Osteoblast (primary cell): Measurements from ENCODE around the gene TP53AIP1. TPM values are rescaled to one million over a fixed set of nuclear protein-coding genes. Genes with fewer than 3 reads are reported as not detected.

Experiments
- DNase-seq: peaks from one replicate; pipeline ENCODE4 v3.0.0; 2011; ENCODE audit warnings: low spot score, mixed read lengths; ENCODE audit not compliant: insufficient read length; ENCODE audit errors: missing footprints
- H2AFZ ChIP-seq: 2 replicates; pipeline ENCODE4 v1.6.0; 2011; ENCODE audit warnings: mild to moderate bottlenecking, low read length
- H3K27ac ChIP-seq: 2 replicates; pipeline ENCODE4 v1.5.1; 2011; ENCODE audit warnings: mild to moderate bottlenecking, low read depth, low read length, moderate library complexity
- H3K27me3 ChIP-seq: 2 replicates; pipeline ENCODE4 v1.6.0; 2012; ENCODE audit warnings: mild to moderate bottlenecking, control low read depth, inconsistent platforms, low read length, moderate library complexity; ENCODE audit not compliant: insufficient read depth
- H3K36me3 ChIP-seq: 2 replicates; pipeline ENCODE4 v1.5.1; 2011; ENCODE audit warnings: mild to moderate bottlenecking, low read length, control low read depth, moderate library complexity; ENCODE audit not compliant: insufficient read depth
- H3K4me1 ChIP-seq: 2 replicates; pipeline ENCODE4 v1.5.1; 2011; ENCODE audit warnings: mild to moderate bottlenecking, low read length, control low read depth, moderate library complexity; ENCODE audit not compliant: insufficient read depth
- H3K4me2 ChIP-seq: 2 replicates; pipeline ENCODE4 v1.6.0; 2011; ENCODE audit warnings: mild to moderate bottlenecking, low read length; ENCODE audit not compliant: insufficient read depth
- H3K4me3 ChIP-seq: fragments of 200-600 bp; sonication (generic); 3 replicates; pipeline ENCODE4 v1.5.1; 2012; ENCODE audit warnings: mild to moderate bottlenecking, low read length, inconsistent platforms; ENCODE audit not compliant: insufficient read depth
- H3K79me2 ChIP-seq: 2 replicates; pipeline ENCODE4 v1.6.0; 2012; ENCODE audit warnings: mild to moderate bottlenecking, low read length, control low read depth, inconsistent platforms; ENCODE audit not compliant: insufficient read depth
- H3K9me3 ChIP-seq: 2 replicates; pipeline ENCODE4 v1.5.1; 2011; ENCODE audit warnings: low read depth, low read length, control low read depth
- H4K20me1 ChIP-seq: 2 replicates; pipeline ENCODE4 v1.6.0; 2012; ENCODE audit warnings: mild to moderate bottlenecking, low read length, control low read depth; ENCODE audit not compliant: insufficient read depth
- CTCF ChIP-seq: IDR thresholded peaks from 2 replicates; pipeline ENCODE4 v1.5.1; 2011; ENCODE audit warnings: mild to moderate bottlenecking, low read depth, low read length, moderate library complexity; ENCODE audit errors: extremely low read depth
- total RNA-seq: library from RNA; depleted of rRNA; stranded (reverse); fragments of >200 nt; gene quantifications from 2 replicates; pipeline ENCODE4 v1.2.3, GENCODE V29; 2012

The TP53AIP1 gene
- total RNA-seq, 1 donor: under 0.01 TPM

GRCh38 chr11:128941110-128941509 is 1.6 kb downstream of the TP53AIP1 start:
- Histone ChIP-seq H3K4me1 (no peaks in the 10 kb centered on the region), H3K27ac (no peak overlapping the region), H3K4me2 (no peak overlapping the region)

GRCh38 chr11:128940603-128941002 is 2.1 kb downstream of the TP53AIP1 start:
- Histone ChIP-seq H3K36me3 (no peaks in the 10 kb centered on the region), H3K4me2 (no peak overlapping the region), H2AFZ (no peak overlapping the region), H3K9me3 (no peaks in the 10 kb centered on the region), H4K20me1 (no peaks in the 10 kb centered on the region), H3K27ac (no peak overlapping the region), H3K4me3 (no peak overlapping the region), H3K27me3 (peaks cover 4% of the 10 kb centered on the region), H3K4me1 (no peaks in the 10 kb centered on the region), H3K79me2 (no peaks in the 10 kb centered on the region)
- DNase-seq: no peak
- no peak for TF ChIP-seq CTCF

More at GRCh38 chr11:128941110-128941509, 1.6 kb downstream of the TP53AIP1 start:
- Histone ChIP-seq H3K9me3 (no peaks in the 10 kb centered on the region), H3K36me3 (no peaks in the 10 kb centered on the region), H3K27me3 (peaks cover 4% of the 10 kb centered on the region), H3K79me2 (no peaks in the 10 kb centered on the region), H4K20me1 (no peaks in the 10 kb centered on the region), H2AFZ (no peak overlapping the region), H3K4me3 (no peak overlapping the region)
- no peak for TF ChIP-seq CTCF
- DNase-seq: no peak

GRCh38 chr11:128940156-128940555 is 2.5 kb downstream of the TP53AIP1 start:
- H4K20me1 ChIP-seq: no peaks in the 10 kb centered on the region
- no peak overlapping the region for H3K4me2 ChIP-seq
- peaks cover 4% of the 10 kb centered on the region for H3K27me3 ChIP-seq
- no peak overlapping the region for H2AFZ ChIP-seq
- H3K9me3 ChIP-seq: no peaks in the 10 kb centered on the region
- no peak overlapping the region for H3K4me3 ChIP-seq
- no peak overlapping the region for H3K27ac ChIP-seq
- no peaks in the 10 kb centered on the region for H3K79me2 ChIP-seq
- DNase-seq: no peak
- no peak for TF ChIP-seq CTCF
- H3K4me1 ChIP-seq: no peaks in the 10 kb centered on the region
- H3K36me3 ChIP-seq: no peaks in the 10 kb centered on the region

GRCh38 chr11:128939591-128939990 is 3.1 kb downstream of the TP53AIP1 start:
- Histone ChIP-seq H3K9me3 (no peaks in the 10 kb centered on the region), H3K4me2 (no peak overlapping the region), H3K4me3 (no peak overlapping the region), H3K36me3 (no peaks in the 10 kb centered on the region), H3K27ac (no peak overlapping the region), H4K20me1 (no peaks in the 10 kb centered on the region), H2AFZ (no peak overlapping the region), H3K27me3 (peaks cover 4% of the 10 kb centered on the region), H3K79me2 (no peaks in the 10 kb centered on the region), H3K4me1 (no peaks in the 10 kb centered on the region)
- peak; percentile 58 for DNase-seq
- no peak for TF ChIP-seq CTCF
